SK-N-SH (cell line): ENCODE data around the gene FPR1. TPM values are rescaled to one million over a fixed set of nuclear protein-coding genes. Genes with fewer than 3 reads are reported as not detected.
A peak's percentile ranks its signal among the peaks of the same experiment; 100 is the strongest.

Source experiments
- CTCF ChIA-PET: fragments of 300-600, 350-600 bp; formaldehyde crosslinking; extraction: SDS; loops from one replicate; lab custom pipeline; 2021; lab: Yijun Ruan, JAX
- POLR2A ChIA-PET: fragments of 350-600 bp; sonication (Branson Sonifier 250); formaldehyde crosslinking; extraction: SDS; loops from one replicate; lab custom pipeline; 2020; ENCODE audit warnings: antibody characterized with exemption, inconsistent platforms; lab: Yijun Ruan, JAX
- DNase-seq: peaks from one replicate; pipeline ENCODE4 v3.0.0; 2012
- H2AFZ ChIP-seq: fragments of 200-600 bp; sonication (generic); 2 replicates; pipeline ENCODE4 v1.8.1; 2016; ENCODE audit warnings: antibody characterized with exemption, mild to moderate bottlenecking, low read depth
- H3F3A ChIP-seq: fragments of 200-600 bp; sonication (generic); replicated peaks from 2 replicates; pipeline ENCODE3; 2016; ENCODE audit warnings: antibody characterized with exemption, mild to moderate bottlenecking; ENCODE audit not compliant: insufficient read depth
- H3K27ac ChIP-seq, 2 experiments: fragments of 200-500 bp in 1 of 2; fragments of 200-600 bp in 1 of 2; sonication (Bioruptor generic) in 1 of 2; sonication (generic), shearing (Covaris generic) in 1 of 2; 2 replicates each; pipeline versions ENCODE4 v1.5.1 to v1.6.1; 2014 to 2016; ENCODE audit warnings: low read depth in 2 of 2, inconsistent platforms in 1 of 2, low read length in 1 of 2, mild to moderate bottlenecking in 1 of 2, mixed read lengths in 1 of 2
- H3K27me3 ChIP-seq: fragments of 200-600 bp; sonication (generic), shearing (Covaris generic); 2 replicates; pipeline ENCODE4 v1.6.1; 2016; ENCODE audit warnings: mixed run types; ENCODE audit not compliant: insufficient read depth
- H3K36me3 ChIP-seq, 2 experiments: fragments of 200-500 bp in 1 of 2; fragments of 200-600 bp in 1 of 2; sonication (Bioruptor generic) in 1 of 2; sonication (generic) in 1 of 2; replicated peaks in 1 of 2; 2 replicates each; pipeline versions ENCODE3 to v1.5.1; 2014 to 2016; ENCODE audit warnings: low read length in 1 of 2, mild to moderate bottlenecking in 1 of 2; ENCODE audit not compliant: insufficient read depth in 2 of 2, control insufficient read depth in 1 of 2
- H3K4me1 ChIP-seq, 2 experiments: fragments of 200-500 bp in 1 of 2; fragments of 200-600 bp in 1 of 2; sonication (Bioruptor generic) in 1 of 2; sonication (generic), shearing (Covaris generic) in 1 of 2; 2 replicates each; pipeline versions ENCODE4 v1.5.1 to v1.6.1; 2014 to 2016; ENCODE audit warnings: low read depth in 1 of 2, low read length in 1 of 2, mixed run types in 1 of 2; ENCODE audit not compliant: insufficient read depth in 2 of 2, control insufficient read depth in 1 of 2
- H3K4me2 ChIP-seq: fragments of 200-600 bp; sonication (generic), shearing (Covaris generic); 2 replicates; pipeline ENCODE4 v1.6.1; 2017; ENCODE audit warnings: mixed run types
- H3K4me3 ChIP-seq, 2 experiments: fragments of 200-500 bp in 1 of 2; fragments of 200-600 bp in 1 of 2; sonication (Bioruptor generic) in 1 of 2; sonication (generic), shearing (Covaris generic) in 1 of 2; 2 replicates each; pipeline versions ENCODE4 v1.5.1 to v1.8.1; 2014 to 2016; ENCODE audit warnings: low read depth in 2 of 2, inconsistent platforms in 1 of 2, low read length in 1 of 2, mild to moderate bottlenecking in 1 of 2, mixed read lengths in 1 of 2, moderate library complexity in 1 of 2
- H3K79me2 ChIP-seq: fragments of 200-600 bp; sonication (generic); 2 replicates; pipeline ENCODE4 v1.8.1; 2017; ENCODE audit warnings: mild to moderate bottlenecking; ENCODE audit not compliant: insufficient read depth
- H3K9ac ChIP-seq: fragments of 200-600 bp; sonication (generic); 2 replicates; pipeline ENCODE4 v1.6.1; 2017; ENCODE audit warnings: mixed run types
- H3K9me2 ChIP-seq: fragments of 200-600 bp; sonication (generic); 2 replicates; pipeline ENCODE4 v1.6.1; 2017; ENCODE audit warnings: mixed run types
- H3K9me3 ChIP-seq: fragments of 200-600 bp; sonication (generic); 2 replicates; pipeline ENCODE4 v1.6.1; 2017; ENCODE audit warnings: mixed run types, mild to moderate bottlenecking, moderate library complexity
- H4K20me1 ChIP-seq: fragments of 200-600 bp; sonication (generic); 2 replicates; pipeline ENCODE4 v1.6.1; 2017; ENCODE audit warnings: mild to moderate bottlenecking, mixed run types; ENCODE audit not compliant: insufficient read depth
- ELF1 ChIP-seq: IDR thresholded peaks from 2 replicates; pipeline ENCODE4 v1.4.0; 2012
- EZH2phosphoT487 ChIP-seq: fragments of 200-600 bp; sonication (generic); IDR thresholded peaks from 2 replicates; pipeline ENCODE4 v1.6.1; 2017; ENCODE audit warnings: low read depth, mixed run types, mild to moderate bottlenecking, antibody characterized with exemption, moderate library complexity, borderline replicate concordance
- MAX ChIP-seq: IDR thresholded peaks from 2 replicates; pipeline ENCODE4 v1.4.0; 2012; ENCODE audit warnings: low read depth
- NRF1 ChIP-seq: IDR thresholded peaks from 2 replicates; pipeline ENCODE4 v1.6.1; 2012; ENCODE audit warnings: low read depth, mild to moderate bottlenecking, low read length
- RAD21 ChIP-seq: IDR thresholded peaks from 2 replicates; pipeline ENCODE4 v1.6.1; 2012; ENCODE audit warnings: mild to moderate bottlenecking, low read length
- RCOR1 ChIP-seq: fragments of 150-350 bp; IDR thresholded peaks from 2 replicates; pipeline ENCODE4 v1.6.1; 2017; ENCODE audit warnings: antibody characterized with exemption, low read length
- SIN3A ChIP-seq: IDR thresholded peaks from 2 replicates; pipeline ENCODE4 v1.6.1; 2012; ENCODE audit warnings: low read depth, mild to moderate bottlenecking, low read length, moderate library complexity, borderline replicate concordance
- SMC3 ChIP-seq: IDR thresholded peaks from 2 replicates; pipeline ENCODE4 v1.6.1; 2012; ENCODE audit warnings: low read depth, low read length, improper control_type of control experiment
- TAF1 ChIP-seq: IDR thresholded peaks from 2 replicates; pipeline ENCODE4 v1.6.1; 2012; ENCODE audit warnings: low read depth, mild to moderate bottlenecking, low read length, moderate library complexity, borderline replicate concordance
- WGBS: methylation state at CpG from one replicate; pipeline ENCODE4 v1.1.6; 2017; ENCODE audit warnings: low lambda C conversion rate; 5-methylcytosine and 5-hydroxymethylcytosine counted together
- polyA plus RNA-seq, 3 experiments: library from polyadenylated mRNA; depleted of rRNA; stranded (reverse); fragments of >200 nt; gene quantifications; 2 replicates each; pipeline ENCODE4 v1.2.3, GENCODE V29; 2012
- TF ChIP-seq, protein P1 (sequence below): IDR thresholded peaks from 2 replicates; pipeline ENCODE4 v1.6.1; 2012; ENCODE audit warnings: mild to moderate bottlenecking, low read depth, low read length, moderate library complexity

Gene FPR1
- polyA plus RNA-seq, 1 of the 3 experiments (the other 2 are of a cell fraction): not detected

GRCh38 chr19:51714848-51715247 lies 36.8 kb downstream of the FPR1 start:
- H3K9me2 ChIP-seq: no peaks in the 10 kb centered on the region
- no peak overlapping the region for H3K9ac ChIP-seq
- no peaks in the 10 kb centered on the region for H3K9me3 ChIP-seq
- H3K27me3 ChIP-seq: peaks cover 34% of the 10 kb centered on the region
- ChIA-PET POLR2A (no interaction called here), CTCF (no interaction called here)
- no peaks in the 10 kb centered on the region for H3K36me3 ChIP-seq
- 10% methylated on average over 3 of the region's 3 CpGs for WGBS
- no peak overlapping the region for H3K4me3 ChIP-seq
- no peaks in the 10 kb centered on the region for H3K79me2 ChIP-seq
- no peaks in the 10 kb centered on the region for H3K4me1 ChIP-seq
- TF ChIP-seq, protein P1, sequence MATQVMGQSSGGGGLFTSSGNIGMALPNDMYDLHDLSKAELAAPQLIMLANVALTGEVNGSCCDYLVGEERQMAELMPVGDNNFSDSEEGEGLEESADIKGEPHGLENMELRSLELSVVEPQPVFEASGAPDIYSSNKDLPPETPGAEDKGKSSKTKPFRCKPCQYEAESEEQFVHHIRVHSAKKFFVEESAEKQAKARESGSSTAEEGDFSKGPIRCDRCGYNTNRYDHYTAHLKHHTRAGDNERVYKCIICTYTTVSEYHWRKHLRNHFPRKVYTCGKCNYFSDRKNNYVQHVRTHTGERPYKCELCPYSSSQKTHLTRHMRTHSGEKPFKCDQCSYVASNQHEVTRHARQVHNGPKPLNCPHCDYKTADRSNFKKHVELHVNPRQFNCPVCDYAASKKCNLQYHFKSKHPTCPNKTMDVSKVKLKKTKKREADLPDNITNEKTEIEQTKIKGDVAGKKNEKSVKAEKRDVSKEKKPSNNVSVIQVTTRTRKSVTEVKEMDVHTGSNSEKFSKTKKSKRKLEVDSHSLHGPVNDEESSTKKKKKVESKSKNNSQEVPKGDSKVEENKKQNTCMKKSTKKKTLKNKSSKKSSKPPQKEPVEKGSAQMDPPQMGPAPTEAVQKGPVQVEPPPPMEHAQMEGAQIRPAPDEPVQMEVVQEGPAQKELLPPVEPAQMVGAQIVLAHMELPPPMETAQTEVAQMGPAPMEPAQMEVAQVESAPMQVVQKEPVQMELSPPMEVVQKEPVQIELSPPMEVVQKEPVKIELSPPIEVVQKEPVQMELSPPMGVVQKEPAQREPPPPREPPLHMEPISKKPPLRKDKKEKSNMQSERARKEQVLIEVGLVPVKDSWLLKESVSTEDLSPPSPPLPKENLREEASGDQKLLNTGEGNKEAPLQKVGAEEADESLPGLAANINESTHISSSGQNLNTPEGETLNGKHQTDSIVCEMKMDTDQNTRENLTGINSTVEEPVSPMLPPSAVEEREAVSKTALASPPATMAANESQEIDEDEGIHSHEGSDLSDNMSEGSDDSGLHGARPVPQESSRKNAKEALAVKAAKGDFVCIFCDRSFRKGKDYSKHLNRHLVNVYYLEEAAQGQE: no peak
- DNase-seq: no peak
- no peaks in the 10 kb centered on the region for H4K20me1 ChIP-seq
- no peak overlapping the region for H2AFZ ChIP-seq
- H3K4me2 ChIP-seq: no peak overlapping the region
- H3K27ac ChIP-seq: no peak overlapping the region
- peaks cover 8% of the 10 kb centered on the region for H3F3A ChIP-seq

GRCh38 chr19:51713319-51714285 lies 38.1 kb downstream of the FPR1 start:
- peaks cover 22% of the 10 kb centered on the region for H3K27me3 ChIP-seq
- DNase-seq: no peak
- H3K4me1 ChIP-seq: no peaks in the 10 kb centered on the region
- H3K36me3 ChIP-seq: peaks cover 0 to 1% of the 10 kb centered on the region in 2 experiments
- H3F3A ChIP-seq: peaks cover 21% of the 10 kb centered on the region
- WGBS: 86% methylated on average over 32 of the region's 74 CpGs
- H3K79me2 ChIP-seq: no peaks in the 10 kb centered on the region
- no peaks in the 10 kb centered on the region for H3K9me3 ChIP-seq
- no peak overlapping the region for H2AFZ ChIP-seq
- no peak for TF ChIP-seq ELF1
- no peak overlapping the region for H3K4me2 ChIP-seq
- ChIA-PET POLR2A (no interaction called here), CTCF (interaction anchor here (1.3 kb wide), 1 partner anchor 64 kb away, joined by 3 read pairs; no protein-coding TSS in a partner anchor)
- no peak overlapping the region for H3K9ac ChIP-seq
- H4K20me1 ChIP-seq: no peaks in the 10 kb centered on the region
- H3K4me3 ChIP-seq: no peak overlapping the region
- no peak overlapping the region for H3K27ac ChIP-seq
- no peaks in the 10 kb centered on the region for H3K9me2 ChIP-seq

DNA sequence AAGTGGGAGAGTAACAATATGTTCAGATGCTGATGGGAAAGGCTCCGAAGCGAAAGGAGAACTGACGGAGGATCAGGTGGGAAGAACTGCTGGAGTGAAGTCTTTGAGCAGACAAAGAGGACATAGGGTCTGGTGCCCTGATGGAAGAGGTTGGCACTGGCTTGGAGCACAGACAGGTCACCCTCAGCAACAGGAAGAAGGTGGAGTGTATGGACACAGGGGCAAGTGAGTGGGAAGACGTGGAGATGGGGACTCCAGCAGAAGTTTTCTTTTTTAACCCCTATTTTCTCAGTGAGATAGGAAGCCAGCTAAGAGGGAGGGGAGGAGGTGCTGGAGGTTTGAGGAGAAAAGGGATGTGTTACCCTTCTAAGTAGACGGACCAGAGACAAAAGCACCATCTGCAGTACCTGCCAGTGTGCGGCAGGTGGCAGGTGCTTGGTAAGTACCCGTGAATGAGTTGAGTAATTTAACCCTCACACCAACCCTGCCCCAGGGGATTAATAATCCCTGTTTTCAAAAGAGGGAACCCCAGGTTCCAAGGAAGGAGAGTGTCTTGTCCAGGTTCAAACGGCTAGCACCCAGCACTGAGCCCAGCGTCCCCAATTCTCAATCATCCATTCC lies 39.1 kb downstream of the FPR1 start:
- Histone ChIP-seq H3K9me3 (no peaks in the 10 kb centered on the region), H2AFZ (no peak overlapping the region), H3K4me2 (no peak overlapping the region), H3F3A (peaks cover 29% of the 10 kb centered on the region), H4K20me1 (no peaks in the 10 kb centered on the region), H3K9ac (no peak overlapping the region), H3K27me3 (peaks cover 12% of the 10 kb centered on the region; the same call in 1 of the 2 replicates), H3K36me3 (peaks cover 2 to 11% of the 10 kb centered on the region in 2 experiments), H3K4me1 (no peaks in the 10 kb centered on the region), H3K9me2 (no peaks in the 10 kb centered on the region), H3K27ac (no peak overlapping the region), H3K4me3 (no peak overlapping the region), H3K79me2 (no peaks in the 10 kb centered on the region)
- WGBS: 26% methylated on average over 9 of the region's 9 CpGs
- CTCF ChIA-PET: interaction anchor here (1.3 kb wide), 2 partner anchors 9 to 65 kb away, joined by 3 to 5 read pairs; no protein-coding TSS in a partner anchor
- no peak for DNase-seq
- POLR2A ChIA-PET: no interaction called here
- TF ChIP-seq, protein P1: no peak
- TF ChIP-seq NRF1: no peak
- TF ChIP-seq TAF1: no peak
- peak; percentile 37 for TF ChIP-seq RAD21
- TF ChIP-seq SIN3A: no peak
- no peak for TF ChIP-seq EZH2phosphoT487
- TF ChIP-seq RCOR1: no peak
- no peak for TF ChIP-seq MAX
- peak; percentile 38 for TF ChIP-seq SMC3
